HG03025 (cell line): ENCODE data around the gene NFKB1.
A peak's percentile ranks its signal among the peaks of the same experiment; 100 is the strongest.
"Not testable (repeated sequence)": the region's sequence is repeated elsewhere in the genome, so short reads cannot be mapped to it uniquely, and the experiment has no call there.

Source experiments
- ATAC-seq: cut with Tn5 transposase; IDR thresholded peaks from one replicate; pipeline ENCODE4 v1.9.1; 2021; ENCODE audit warnings: mild to moderate bottlenecking, moderate library complexity; ENCODE audit not compliant: unreplicated experiment, low FRiP score

The NFKB1 gene

GRCh38 chr4:102500696-102501446 is at the start of gene NFKB1:
Gene NFKB1, plus strand, starts transcription at chr4:102501359. Its CDS starts 24,160 bp downstream, at chr4:102525519.
- peak; percentile 51 for ATAC-seq

GRCh38 chr4:102452854-102453253 is 48.3 kb upstream of the NFKB1 start:
- ATAC-seq: no peak

- no peak for ATAC-seq
Observed at GRCh38 chr4:102453827-102454226, 47.3 kb upstream of the NFKB1 start.

GRCh38 chr4:102454268-102454667 is 46.9 kb upstream of the NFKB1 start:
- ATAC-seq: no peak

- no peak for ATAC-seq
Observed at GRCh38 chr4:102454981-102455685, 46.0 kb upstream of the NFKB1 start.

- ATAC-seq: no peak
Observed at GRCh38 chr4:102455750-102456149, 45.4 kb upstream of the NFKB1 start.

- no peak for ATAC-seq
Observed at GRCh38 chr4:102466298-102466697, 34.9 kb upstream of the NFKB1 start.

- no peak for ATAC-seq
Observed at GRCh38 chr4:102469806-102470205, 31.4 kb upstream of the NFKB1 start.

GRCh38 chr4:102472441-102473013 is 28.6 kb upstream of the NFKB1 start:
- no peak for ATAC-seq

GRCh38 chr4:102473476-102473875 is 27.7 kb upstream of the NFKB1 start:
- no peak for ATAC-seq

GRCh38 chr4:102474736-102475504 is 26.2 kb upstream of the NFKB1 start:
- no peak for ATAC-seq

- no peak for ATAC-seq
Observed at GRCh38 chr4:102477657-102478056, 23.5 kb upstream of the NFKB1 start.

GRCh38 chr4:102478186-102478585 is 23.0 kb upstream of the NFKB1 start:
- no peak for ATAC-seq

GRCh38 chr4:102479832-102480231 is 21.3 kb upstream of the NFKB1 start:
- ATAC-seq: not testable (repeated sequence)

- ATAC-seq: no peak
Observed at GRCh38 chr4:102483120-102483519, 18.0 kb upstream of the NFKB1 start.

- ATAC-seq: not testable (repeated sequence)
Observed at GRCh38 chr4:102483990-102484692, 17.0 kb upstream of the NFKB1 start.

GRCh38 chr4:102492531-102493241 is 8.5 kb upstream of the NFKB1 start:
- no peak for ATAC-seq

GRCh38 chr4:102493257-102493656 is 7.9 kb upstream of the NFKB1 start:
- no peak for ATAC-seq

- no peak for ATAC-seq
Observed at GRCh38 chr4:102493794-102494193, 7.4 kb upstream of the NFKB1 start.

- no peak for ATAC-seq
Observed at GRCh38 chr4:102494603-102495002, 6.6 kb upstream of the NFKB1 start.
